Stimulated activated CD4-positive, alpha-beta T cell treated with anti-CD3 and anti-CD28 coated beads, TNF-alpha, amount 100 ng/mL, for 24 hours (primary cell): ENCODE results near the gene C1orf94.
"Not testable (repeated sequence)": the region's sequence is repeated elsewhere in the genome, so short reads cannot be mapped to it uniquely, and the experiment has no call there.

Experiments used
- DNase-seq, 3 experiments: peaks; one replicate each; pipeline ENCODE4 v3.0.0-alpha.2; 2020; ENCODE audit warnings: low read depth in 3 of 3

The C1orf94 gene

DNA sequence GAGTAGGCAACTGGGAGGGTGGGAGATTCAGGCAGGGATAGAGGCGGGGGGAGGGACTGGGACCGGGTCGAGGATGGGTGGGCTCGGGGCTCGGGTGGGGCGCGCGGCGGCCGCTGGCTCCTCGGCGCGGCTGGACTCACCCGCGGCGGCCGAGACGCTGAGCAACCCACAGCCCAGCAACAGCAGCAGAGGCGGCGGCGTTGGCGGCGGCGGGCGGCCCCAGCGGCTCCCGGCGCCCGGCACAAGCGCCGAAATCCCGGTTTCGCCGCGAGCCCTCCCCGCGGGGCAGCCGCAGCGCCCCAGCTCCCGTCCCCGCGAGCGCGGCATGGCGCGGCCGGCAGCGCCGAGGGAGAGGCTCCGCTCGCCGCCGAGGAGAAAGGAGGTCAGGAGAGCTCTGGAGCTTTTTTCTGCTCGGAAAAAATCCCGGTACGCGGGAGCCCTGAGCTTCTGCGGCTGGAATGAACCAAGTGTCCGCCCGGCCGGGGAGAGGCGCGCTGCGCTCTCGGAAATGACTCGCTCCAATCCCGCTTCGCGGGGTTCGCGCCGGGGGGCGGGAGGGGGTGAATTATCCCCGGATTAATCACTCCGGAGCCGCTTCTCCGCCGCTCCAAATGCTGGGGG is 11.8 kb upstream of the C1orf94 start, which contains the start of gene CSMD2:
Gene CSMD2 (minus strand): TSS at position 460 of the 621 bp plus-strand sequence. CDS start 133 bp downstream, at position 327.
- DNase-seq, result no peak

GRCh38 chr1:34165422-34165921 is 11.2 kb upstream of the C1orf94 start:
- DNase-seq, result no peak

DNA sequence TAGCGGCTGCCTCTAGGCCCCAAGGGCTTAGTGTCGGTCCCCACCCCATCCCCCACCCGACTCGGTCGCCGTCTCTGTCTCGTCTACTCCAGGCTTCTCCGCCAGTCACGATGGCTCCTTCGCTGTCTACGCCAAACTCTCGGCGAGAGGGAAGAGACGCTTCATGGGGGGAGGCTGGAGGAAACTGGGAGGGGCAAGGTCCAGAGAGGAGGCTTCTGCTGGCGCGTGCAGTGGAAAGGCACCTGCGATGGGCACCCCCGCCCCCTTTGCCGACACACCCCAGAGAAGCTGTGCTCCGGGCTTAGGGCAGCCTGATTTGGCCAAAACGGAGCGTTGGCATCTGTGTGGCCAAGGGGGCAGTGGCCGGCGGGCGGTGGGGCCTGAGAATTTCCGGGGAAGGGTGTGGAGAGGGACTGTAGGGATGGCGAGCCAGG is 10.5 kb upstream of the C1orf94 start:
- no peak for DNase-seq

DNA sequence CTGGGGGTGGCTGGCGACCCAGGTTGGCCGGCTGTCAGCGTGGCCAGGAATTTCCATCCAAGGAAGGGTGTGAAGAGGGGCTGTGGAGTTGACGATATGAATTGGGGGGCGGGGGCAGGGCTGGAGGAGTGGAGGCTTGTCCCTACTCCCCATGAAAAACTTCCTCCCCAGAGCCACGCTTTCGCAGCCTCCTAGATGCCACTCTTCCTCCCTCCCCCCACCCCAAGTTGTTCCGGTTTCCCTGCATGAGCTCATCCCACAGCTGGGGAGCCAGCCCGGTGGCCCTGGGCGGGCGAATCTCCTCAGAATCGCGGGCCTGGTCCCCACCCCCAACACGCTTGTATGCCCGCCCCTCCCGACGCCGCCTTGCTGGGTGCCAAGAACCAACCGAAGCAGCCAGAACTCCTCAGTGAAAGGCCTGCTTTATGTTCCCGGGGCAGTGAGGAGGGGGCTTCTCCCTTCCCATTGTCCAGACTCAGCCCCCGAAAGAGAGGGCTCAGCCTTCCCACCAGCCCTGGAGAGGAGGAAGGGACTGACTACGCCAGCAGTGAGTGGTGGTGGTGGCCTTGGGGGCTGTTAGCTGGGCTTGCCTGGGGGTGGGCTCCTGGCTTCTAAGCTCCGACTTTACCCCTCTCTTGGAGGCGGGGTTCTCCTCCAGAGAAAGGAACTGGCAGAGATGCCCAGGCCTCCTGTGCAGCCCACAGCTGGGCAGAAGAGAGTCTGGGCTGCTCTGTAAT is 9.9 kb upstream of the C1orf94 start:
- no peak for DNase-seq

- no peak for DNase-seq
Measured at GRCh38 chr1:34167389-34167788, 9.3 kb upstream of the C1orf94 start.

GRCh38 chr1:34175744-34176143 is 963 bp upstream of the C1orf94 start:
- DNase-seq, result no peak

GRCh38 chr1:34178072-34178471 is 1.4 kb downstream of the C1orf94 start:
- DNase-seq, result no peak

- not testable (repeated sequence) for DNase-seq
Measured at GRCh38 chr1:34183381-34183780, 6.7 kb downstream of the C1orf94 start.

GRCh38 chr1:34186741-34187494 is 10.2 kb downstream of the C1orf94 start:
- DNase-seq, result no peak

DNA sequence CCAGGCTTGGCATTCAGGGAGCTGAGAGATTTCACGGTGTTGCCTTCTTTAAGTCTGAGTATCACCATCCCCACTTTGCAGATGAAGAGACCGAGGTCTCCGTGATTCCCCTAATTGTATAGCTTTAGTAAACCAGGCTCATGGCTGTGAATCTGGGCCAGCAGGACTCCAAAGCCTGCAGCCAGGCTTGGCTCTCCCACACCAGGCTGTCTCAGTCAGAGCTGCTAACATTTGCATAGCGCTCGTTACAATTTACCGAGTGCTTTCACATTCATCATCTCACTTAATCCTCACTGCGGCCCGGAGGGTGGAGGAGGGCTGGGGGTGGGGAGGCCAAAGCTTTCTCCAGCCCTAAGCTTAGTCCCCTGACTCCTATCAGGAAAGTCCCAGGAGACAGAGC is 11.7 kb downstream of the C1orf94 start:
- no peak for DNase-seq

- no peak for DNase-seq
Measured at GRCh38 chr1:34188985-34189384, 12.3 kb downstream of the C1orf94 start.

GRCh38 chr1:34190692-34191091 is 14.0 kb downstream of the C1orf94 start:
- no peak for DNase-seq

GRCh38 chr1:34192621-34193020 is 15.9 kb downstream of the C1orf94 start:
- DNase-seq, result no peak

GRCh38 chr1:34199927-34200326 is 23.2 kb downstream of the C1orf94 start:
- DNase-seq, result no peak

GRCh38 chr1:34212673-34213072 is 36.0 kb downstream of the C1orf94 start:
- no peak for DNase-seq

GRCh38 chr1:34213956-34214355 is 37.2 kb downstream of the C1orf94 start:
- DNase-seq, result no peak

DNA sequence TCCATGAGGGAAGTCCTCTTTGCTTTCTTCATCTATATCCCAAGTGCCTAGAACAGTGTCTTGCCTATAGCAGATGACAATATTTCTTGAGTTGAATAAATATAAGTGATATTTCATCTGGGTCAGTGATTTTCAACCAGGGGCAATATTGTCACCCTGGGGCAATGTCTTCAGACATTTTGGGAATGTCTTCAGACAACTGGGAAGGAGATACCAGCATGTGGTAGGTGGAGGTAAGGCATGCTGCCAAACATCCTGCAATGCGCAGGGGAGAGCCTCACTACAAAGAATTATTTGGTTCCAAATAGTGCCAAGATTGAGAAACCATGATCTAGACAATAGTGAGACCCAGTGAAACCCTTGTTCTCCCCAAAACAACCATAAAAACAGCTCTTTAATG is 54.7 kb downstream of the C1orf94 start:
- DNase-seq, result no peak

GRCh38 chr1:34235594-34235993 is 58.9 kb downstream of the C1orf94 start:
- DNase-seq, result no peak

- no peak for DNase-seq
Measured at GRCh38 chr1:34236089-34236488, 59.4 kb downstream of the C1orf94 start.

DNA sequence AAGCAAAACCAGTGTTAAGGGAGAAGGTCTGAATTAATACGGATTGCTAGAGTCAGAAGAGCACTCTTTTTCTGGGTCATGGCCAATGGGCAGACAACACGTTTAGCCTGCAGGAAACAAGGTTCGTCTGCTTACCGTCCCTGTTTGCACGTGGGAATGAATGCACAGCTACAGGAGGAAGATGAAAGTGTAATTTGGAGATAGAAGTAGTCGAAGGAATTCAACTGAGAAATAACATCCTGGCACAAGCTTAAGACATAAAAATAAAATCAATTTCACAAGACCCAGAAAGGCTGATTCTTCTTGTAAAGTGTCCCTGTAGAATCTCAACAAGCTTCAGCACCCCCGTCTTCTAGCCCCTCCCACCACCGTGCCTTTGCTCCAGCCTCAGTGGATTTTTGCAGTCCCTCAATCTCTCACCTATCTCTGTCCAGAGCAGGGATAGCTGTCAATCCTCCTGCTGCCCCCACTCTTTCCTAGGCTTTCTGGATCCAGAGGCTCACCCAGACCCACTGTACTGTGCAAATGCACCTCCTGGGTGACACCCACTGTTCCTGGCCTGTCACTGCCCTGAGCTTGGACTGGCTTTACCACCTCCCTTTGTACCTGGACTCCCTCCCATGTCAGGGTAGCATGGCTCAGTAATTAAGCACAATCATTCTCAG is 60.6 kb downstream of the C1orf94 start:
- no peak for DNase-seq

- DNase-seq, result no peak
Measured at GRCh38 chr1:34245967-34246366, 69.3 kb downstream of the C1orf94 start.

DNA sequence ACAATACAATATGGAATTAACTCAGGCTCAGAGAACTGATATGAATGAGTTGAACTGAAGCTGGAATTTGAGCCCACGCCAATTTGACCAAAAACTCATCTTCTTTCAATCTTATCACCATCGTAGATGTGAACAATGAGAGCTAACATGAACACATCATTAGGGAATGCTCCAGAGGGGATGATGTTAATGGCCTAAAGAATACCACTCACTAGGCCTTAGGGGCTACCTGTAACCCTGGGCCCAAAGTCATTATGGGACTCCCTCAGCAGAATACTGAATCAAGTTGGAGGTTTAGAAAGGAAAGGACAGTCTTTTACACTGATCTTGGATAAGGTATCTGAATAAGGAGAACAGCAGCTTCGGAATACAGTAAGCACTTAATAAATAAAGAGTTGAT is 73.6 kb downstream of the C1orf94 start:
- DNase-seq, result no peak
